ENCODE results near the gene ETS1.

Gene ETS1

GRCh38 chr11:128594226-128594625 is 6.9 kb upstream of the ETS1 start:
- Histone ChIP-seq H3K27me3 (ENCODE audit: insufficient read depth, low read length, poor library complexity) (no peaks in the 10 kb centered on the region), H3K36me3 (ENCODE audit: insufficient read depth, low read length) (no peaks in the 10 kb centered on the region), H3K4me1 (ENCODE audit: insufficient read depth, low read length) (no peaks in the 10 kb centered on the region)

GRCh38 chr11:128593281-128593680 is 5.9 kb upstream of the ETS1 start:
- H3K4me3 ChIP-seq (ENCODE audit: low read depth in 1 of 2, low read length in 2 of 2) = no peak overlapping the region
- no peak overlapping the region for H3K9ac ChIP-seq (ENCODE audit: low read depth, low read length)
- DNase-seq (no peak), ATAC-seq (ENCODE audit: insufficient read depth, low read depth) (no peak)
- H3K4me1 ChIP-seq (ENCODE audit: insufficient read depth, low read length) = no peaks in the 10 kb centered on the region
- H3K4me2 ChIP-seq (ENCODE audit: insufficient read depth, low read length) = no peak overlapping the region
- no peaks in the 10 kb centered on the region for H3K36me3 ChIP-seq (ENCODE audit: insufficient read depth, low read length)
- H3K79me2 ChIP-seq (ENCODE audit: insufficient read depth, low read length) = no peaks in the 10 kb centered on the region
- H3K27me3 ChIP-seq (ENCODE audit: insufficient read depth, low read length, poor library complexity) = no peaks in the 10 kb centered on the region
- no peak overlapping the region for H3K27ac ChIP-seq (ENCODE audit: low read length)
- no peaks in the 10 kb centered on the region for H3K9me3 ChIP-seq (ENCODE audit: insufficient read depth, low read length, severe bottlenecking)
- no peaks in the 10 kb centered on the region for H4K20me1 ChIP-seq (ENCODE audit: insufficient read depth, low read length)
- TF ChIP-seq CTCF (IDR thresholded peaks at IDR 0.05; ENCODE audit: borderline replicate concordance, extremely low read depth, low read length, poor library complexity, severe bottlenecking) (no peak), EZH2 (IDR thresholded peaks at IDR 0.05; ENCODE audit: borderline replicate concordance, low read depth, low read length, severe bottlenecking) (no peak)
- H2AFZ ChIP-seq (ENCODE audit: low read depth, low read length) = no peak overlapping the region

More at GRCh38 chr11:128594226-128594625, 6.9 kb upstream of the ETS1 start:
- Histone ChIP-seq H3K79me2 (ENCODE audit: insufficient read depth, low read length) (no peaks in the 10 kb centered on the region), H3K9ac (ENCODE audit: low read depth, low read length) (no peak overlapping the region), H3K27ac (ENCODE audit: low read length) (no peak overlapping the region), H2AFZ (ENCODE audit: low read depth, low read length) (no peak overlapping the region), H3K9me3 (ENCODE audit: insufficient read depth, low read length, severe bottlenecking) (no peaks in the 10 kb centered on the region), H3K4me3 (ENCODE audit: low read depth in 1 of 2, low read length in 2 of 2) (no peak overlapping the region), H3K4me2 (ENCODE audit: insufficient read depth, low read length) (no peak overlapping the region), H4K20me1 (ENCODE audit: insufficient read depth, low read length) (no peaks in the 10 kb centered on the region)
- ATAC-seq (ENCODE audit: insufficient read depth, low read depth) (no peak), DNase-seq (no peak)
- TF ChIP-seq CTCF (IDR thresholded peaks at IDR 0.05; ENCODE audit: borderline replicate concordance, extremely low read depth, low read length, poor library complexity, severe bottlenecking) = no peak
- no peak for TF ChIP-seq EZH2 (IDR thresholded peaks at IDR 0.05; ENCODE audit: borderline replicate concordance, low read depth, low read length, severe bottlenecking)

GRCh38 chr11:128592454-128592853 is 5.1 kb upstream of the ETS1 start:
- no peak for DNase-seq
- Histone ChIP-seq H3K27ac (ENCODE audit: low read length) (no peak overlapping the region), H3K9me3 (ENCODE audit: insufficient read depth, low read length, severe bottlenecking) (no peaks in the 10 kb centered on the region), H3K36me3 (ENCODE audit: insufficient read depth, low read length) (no peaks in the 10 kb centered on the region), H2AFZ (ENCODE audit: low read depth, low read length) (no peak overlapping the region), H3K4me1 (ENCODE audit: insufficient read depth, low read length) (no peaks in the 10 kb centered on the region), H3K9ac (ENCODE audit: low read depth, low read length) (no peak overlapping the region), H3K27me3 (ENCODE audit: insufficient read depth, low read length, poor library complexity) (no peaks in the 10 kb centered on the region), H3K4me3 (ENCODE audit: low read depth in 1 of 2, low read length in 2 of 2) (no peak overlapping the region), H3K79me2 (ENCODE audit: insufficient read depth, low read length) (no peaks in the 10 kb centered on the region), H4K20me1 (ENCODE audit: insufficient read depth, low read length) (no peaks in the 10 kb centered on the region), H3K4me2 (ENCODE audit: insufficient read depth, low read length) (no peak overlapping the region)
- no peak for ATAC-seq (ENCODE audit: insufficient read depth, low read depth)
- no peak for TF ChIP-seq EZH2 (IDR thresholded peaks at IDR 0.05; ENCODE audit: borderline replicate concordance, low read depth, low read length, severe bottlenecking)
- no peak for TF ChIP-seq CTCF (IDR thresholded peaks at IDR 0.05; ENCODE audit: borderline replicate concordance, extremely low read depth, low read length, poor library complexity, severe bottlenecking)

GRCh38 chr11:128590587-128590986 is 3.2 kb upstream of the ETS1 start:
- Histone ChIP-seq H3K4me3 (ENCODE audit: low read depth in 1 of 2, low read length in 2 of 2) (no peak overlapping the region), H3K36me3 (ENCODE audit: insufficient read depth, low read length) (no peaks in the 10 kb centered on the region), H3K27ac (ENCODE audit: low read length) (no peak overlapping the region), H3K9ac (ENCODE audit: low read depth, low read length) (no peak overlapping the region), H3K27me3 (ENCODE audit: insufficient read depth, low read length, poor library complexity) (no peaks in the 10 kb centered on the region), H4K20me1 (ENCODE audit: insufficient read depth, low read length) (no peaks in the 10 kb centered on the region), H3K4me2 (ENCODE audit: insufficient read depth, low read length) (no peak overlapping the region), H2AFZ (ENCODE audit: low read depth, low read length) (no peak overlapping the region), H3K9me3 (ENCODE audit: insufficient read depth, low read length, severe bottlenecking) (no peaks in the 10 kb centered on the region), H3K4me1 (ENCODE audit: insufficient read depth, low read length) (no peaks in the 10 kb centered on the region), H3K79me2 (ENCODE audit: insufficient read depth, low read length) (no peaks in the 10 kb centered on the region)
- ATAC-seq (ENCODE audit: insufficient read depth, low read depth) = no peak
- no peak for TF ChIP-seq CTCF (IDR thresholded peaks at IDR 0.05; ENCODE audit: borderline replicate concordance, extremely low read depth, low read length, poor library complexity, severe bottlenecking)
- no peak for DNase-seq

Measured in DND-41 (cell line).